Hepatocyte (in vitro differentiated cells): ENCODE measurements around the gene NMBR.

Experiments
- EZH2 ChIP-seq: fragments of 200-600 bp; sonication (generic); IDR thresholded peaks from 2 replicates; pipeline ENCODE4 v1.6.1; 2016; ENCODE audit warnings: antibody characterized with exemption, mild to moderate bottlenecking, borderline replicate concordance
- EZH2phosphoT487 ChIP-seq: fragments of 200-600 bp; sonication (generic); IDR thresholded peaks from one replicate; pipeline ENCODE4 v1.6.1; 2018; ENCODE audit warnings: antibody characterized with exemption, mild to moderate bottlenecking, low read depth, moderate library complexity; ENCODE audit not compliant: unreplicated experiment, severe bottlenecking
- TF ChIP-seq, protein P1 (sequence below): fragments of 200-600 bp; sonication (generic); IDR thresholded peaks from 2 replicates; pipeline ENCODE4 v1.5.1; 2016; ENCODE audit warnings: antibody characterized with exemption, mild to moderate bottlenecking; ENCODE audit not compliant: poor library complexity

DNA sequence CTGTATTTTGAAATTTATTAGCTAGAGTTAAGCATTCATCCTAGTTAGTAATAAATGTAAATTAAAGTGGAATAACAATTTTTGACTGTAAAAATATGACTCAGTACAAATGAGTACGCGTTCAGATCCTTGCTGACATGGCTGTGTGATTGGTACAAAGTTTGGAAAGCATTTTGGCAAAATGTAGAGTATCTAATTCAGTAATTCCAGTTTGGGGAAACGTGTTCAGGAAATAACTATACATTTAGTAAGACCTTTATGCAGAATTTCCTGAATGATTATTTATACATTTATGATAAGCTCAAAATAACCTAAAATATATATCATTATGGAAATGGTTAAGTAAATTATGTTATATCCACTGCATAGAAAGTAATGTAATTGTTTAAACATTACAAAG, 8.2 kb upstream of the NMBR start:
- TF ChIP-seq, protein P1, sequence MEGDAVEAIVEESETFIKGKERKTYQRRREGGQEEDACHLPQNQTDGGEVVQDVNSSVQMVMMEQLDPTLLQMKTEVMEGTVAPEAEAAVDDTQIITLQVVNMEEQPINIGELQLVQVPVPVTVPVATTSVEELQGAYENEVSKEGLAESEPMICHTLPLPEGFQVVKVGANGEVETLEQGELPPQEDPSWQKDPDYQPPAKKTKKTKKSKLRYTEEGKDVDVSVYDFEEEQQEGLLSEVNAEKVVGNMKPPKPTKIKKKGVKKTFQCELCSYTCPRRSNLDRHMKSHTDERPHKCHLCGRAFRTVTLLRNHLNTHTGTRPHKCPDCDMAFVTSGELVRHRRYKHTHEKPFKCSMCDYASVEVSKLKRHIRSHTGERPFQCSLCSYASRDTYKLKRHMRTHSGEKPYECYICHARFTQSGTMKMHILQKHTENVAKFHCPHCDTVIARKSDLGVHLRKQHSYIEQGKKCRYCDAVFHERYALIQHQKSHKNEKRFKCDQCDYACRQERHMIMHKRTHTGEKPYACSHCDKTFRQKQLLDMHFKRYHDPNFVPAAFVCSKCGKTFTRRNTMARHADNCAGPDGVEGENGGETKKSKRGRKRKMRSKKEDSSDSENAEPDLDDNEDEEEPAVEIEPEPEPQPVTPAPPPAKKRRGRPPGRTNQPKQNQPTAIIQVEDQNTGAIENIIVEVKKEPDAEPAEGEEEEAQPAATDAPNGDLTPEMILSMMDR: no peak
- TF ChIP-seq EZH2phosphoT487 (no peak), EZH2 (no peak)
